ENCODE results near the gene MICAL3. TPM values are rescaled to one million over a fixed set of nuclear protein-coding genes. Genes with fewer than 3 reads are reported as not detected.

The MICAL3 gene
- total and polyA plus RNA-seq, 2 experiments from 2014 or later, result 27.3 to 76.9 TPM

DNA sequence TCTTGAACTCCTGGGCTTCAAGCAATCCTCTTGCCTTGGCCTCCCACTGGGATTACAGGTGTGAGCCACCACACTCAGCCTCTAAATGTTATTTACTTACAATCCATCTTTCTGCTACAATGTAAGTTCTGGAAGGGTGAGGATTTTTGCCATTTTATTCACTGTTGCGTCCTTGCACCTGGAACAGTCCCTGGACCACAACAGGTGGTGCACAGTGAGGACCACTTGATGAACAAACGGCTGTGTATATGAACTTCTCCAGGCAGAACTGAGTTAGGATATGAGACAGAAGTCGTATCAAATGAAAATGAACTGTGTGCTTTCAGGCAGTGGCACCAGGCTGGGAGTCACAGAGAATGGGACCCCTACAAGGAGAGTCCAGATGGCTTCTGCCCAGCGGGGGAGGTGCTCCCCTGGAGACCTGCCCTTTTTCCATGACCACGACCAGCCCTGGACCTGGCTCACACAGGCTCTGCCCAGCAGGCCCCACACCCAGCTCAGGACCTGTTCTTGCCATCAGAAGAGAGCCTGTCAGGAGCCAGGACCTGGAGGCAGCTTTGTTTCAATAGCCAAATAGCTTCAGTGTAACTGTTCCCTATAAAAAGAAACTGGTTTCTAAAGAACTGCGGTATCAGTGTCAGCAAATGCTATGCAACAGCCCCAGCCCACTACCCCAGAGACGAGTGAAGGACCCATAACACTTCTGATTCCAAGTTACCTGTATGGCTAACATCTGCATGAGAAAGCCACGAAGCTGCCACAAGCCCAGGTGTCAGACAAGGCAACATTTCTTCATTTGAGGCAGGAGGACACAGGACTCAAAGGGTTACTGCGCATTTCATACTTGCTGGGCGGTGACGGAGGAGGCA lies 104.9 kb downstream of the MICAL3 start:
- TF ChIP-seq, protein P1, sequence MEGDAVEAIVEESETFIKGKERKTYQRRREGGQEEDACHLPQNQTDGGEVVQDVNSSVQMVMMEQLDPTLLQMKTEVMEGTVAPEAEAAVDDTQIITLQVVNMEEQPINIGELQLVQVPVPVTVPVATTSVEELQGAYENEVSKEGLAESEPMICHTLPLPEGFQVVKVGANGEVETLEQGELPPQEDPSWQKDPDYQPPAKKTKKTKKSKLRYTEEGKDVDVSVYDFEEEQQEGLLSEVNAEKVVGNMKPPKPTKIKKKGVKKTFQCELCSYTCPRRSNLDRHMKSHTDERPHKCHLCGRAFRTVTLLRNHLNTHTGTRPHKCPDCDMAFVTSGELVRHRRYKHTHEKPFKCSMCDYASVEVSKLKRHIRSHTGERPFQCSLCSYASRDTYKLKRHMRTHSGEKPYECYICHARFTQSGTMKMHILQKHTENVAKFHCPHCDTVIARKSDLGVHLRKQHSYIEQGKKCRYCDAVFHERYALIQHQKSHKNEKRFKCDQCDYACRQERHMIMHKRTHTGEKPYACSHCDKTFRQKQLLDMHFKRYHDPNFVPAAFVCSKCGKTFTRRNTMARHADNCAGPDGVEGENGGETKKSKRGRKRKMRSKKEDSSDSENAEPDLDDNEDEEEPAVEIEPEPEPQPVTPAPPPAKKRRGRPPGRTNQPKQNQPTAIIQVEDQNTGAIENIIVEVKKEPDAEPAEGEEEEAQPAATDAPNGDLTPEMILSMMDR (IDR thresholded peaks at IDR 0.05; ENCODE audit: low read depth, low read length), result no peak
- DNase-seq (ENCODE audit: low read depth in 1 of 2, low spot score in 1 of 2), result peak in 1 of 2 donors; percentile 24
- peaks cover 80% of the 10 kb centered on the region for H3K4me1 ChIP-seq (ENCODE audit: low read depth)
- H3K27ac ChIP-seq, result peak overlapping the region; percentile 94
- no peak overlapping the region for H3K4me3 ChIP-seq
- H3K9me3 ChIP-seq (ENCODE audit: low read depth), result no peaks in the 10 kb centered on the region
- no peaks in the 10 kb centered on the region for H3K36me3 ChIP-seq
- H3K27me3 ChIP-seq, result no peaks in the 10 kb centered on the region

DNA sequence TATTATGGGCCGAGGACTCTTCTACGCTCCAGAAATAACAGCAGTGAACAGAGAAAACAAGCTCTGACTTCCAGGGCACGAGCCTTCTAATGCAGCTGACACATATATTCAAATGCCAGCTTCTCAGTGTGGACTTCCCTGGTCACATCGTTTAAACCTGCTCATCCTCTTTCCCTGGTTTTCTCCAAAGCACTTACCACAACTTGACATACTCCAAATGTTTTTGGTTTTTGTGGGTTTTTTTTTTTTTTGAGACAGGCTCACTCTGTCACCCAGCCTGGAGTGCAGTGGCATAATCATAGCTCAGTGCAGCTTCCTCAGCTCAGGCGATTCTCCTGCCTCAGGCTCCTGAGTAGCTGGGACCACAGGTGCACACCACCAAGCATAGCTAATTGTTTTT lies 105.5 kb downstream of the MICAL3 start:
- Histone ChIP-seq H3K4me3 (no peak overlapping the region), H3K36me3 (no peaks in the 10 kb centered on the region), H3K9me3 (ENCODE audit: low read depth) (no peaks in the 10 kb centered on the region), H3K27me3 (no peaks in the 10 kb centered on the region), H3K27ac (peak overlapping the region; percentile 94), H3K4me1 (ENCODE audit: low read depth) (peaks cover 87% of the 10 kb centered on the region)
- TF ChIP-seq, protein P1 (IDR thresholded peaks at IDR 0.05; ENCODE audit: low read depth, low read length), result no peak
- no peak for DNase-seq (ENCODE audit: low read depth in 1 of 2, low spot score in 1 of 2)

DNA sequence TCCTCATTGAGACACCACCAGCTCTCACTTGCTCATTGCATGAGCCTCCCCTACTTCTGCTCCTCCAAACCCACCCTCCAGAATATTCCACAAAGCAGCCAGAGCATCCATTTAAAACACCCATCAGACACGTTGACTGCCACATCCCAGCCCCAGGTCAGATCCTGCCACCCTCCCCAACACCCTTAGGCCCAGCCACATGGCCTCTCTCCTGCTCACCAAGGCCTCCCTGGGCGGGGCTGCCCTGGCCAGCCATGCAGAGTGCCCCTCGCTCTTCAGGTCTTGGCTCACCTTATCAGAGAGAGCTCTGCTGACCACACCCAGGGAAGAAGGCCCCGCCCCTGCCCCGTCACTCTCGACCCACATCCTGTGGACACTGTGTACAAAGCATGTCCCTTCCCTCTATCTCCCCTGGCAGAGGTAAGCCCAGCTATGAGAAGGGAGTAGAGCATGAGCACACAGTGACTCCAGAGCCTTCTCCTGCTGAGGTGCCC lies 106.8 kb downstream of the MICAL3 start:
- H3K36me3 ChIP-seq, result no peaks in the 10 kb centered on the region
- TF ChIP-seq, protein P1 (IDR thresholded peaks at IDR 0.05; ENCODE audit: low read depth, low read length), result no peak
- H3K9me3 ChIP-seq (ENCODE audit: low read depth), result no peaks in the 10 kb centered on the region
- DNase-seq (ENCODE audit: low read depth in 1 of 2, low spot score in 1 of 2), result no peak
- peak overlapping the region; percentile 94 for H3K27ac ChIP-seq
- H3K4me1 ChIP-seq (ENCODE audit: low read depth), result peaks cover 89% of the 10 kb centered on the region
- no peaks in the 10 kb centered on the region for H3K27me3 ChIP-seq
- no peak overlapping the region for H3K4me3 ChIP-seq

DNA sequence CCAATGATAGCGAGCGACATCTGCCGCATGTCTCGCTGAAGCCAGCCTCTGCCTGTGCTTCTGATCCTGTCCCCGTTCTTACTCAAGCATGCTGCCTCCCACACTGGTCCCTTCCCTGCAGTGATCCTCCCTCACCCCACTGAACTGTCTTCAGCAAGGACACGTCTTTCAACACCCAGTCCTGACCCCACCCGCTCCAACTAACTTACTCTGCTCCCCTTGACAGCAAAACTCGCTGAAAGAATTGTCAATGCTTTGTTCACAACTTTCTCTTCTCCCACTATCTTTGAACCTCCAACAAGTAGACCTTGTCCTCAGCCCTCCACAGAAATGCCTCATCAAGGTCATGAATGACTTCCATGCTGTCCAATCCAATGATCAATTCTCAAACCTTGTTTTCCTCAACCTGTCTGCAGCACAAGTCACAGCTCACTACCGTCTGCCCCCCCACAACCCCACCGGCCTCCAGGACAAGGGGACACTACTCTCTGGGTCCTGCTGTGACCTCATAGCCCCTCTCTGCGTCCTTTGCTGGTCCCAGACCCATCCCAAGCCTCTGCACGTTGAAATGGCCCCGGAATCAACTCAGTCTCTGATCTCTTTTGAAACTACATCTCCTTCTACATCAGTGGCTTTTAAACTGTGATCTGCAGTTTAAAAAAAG lies 108.0 kb downstream of the MICAL3 start:
- TF ChIP-seq, protein P1 (IDR thresholded peaks at IDR 0.05; ENCODE audit: low read depth, low read length), result no peak

DNA sequence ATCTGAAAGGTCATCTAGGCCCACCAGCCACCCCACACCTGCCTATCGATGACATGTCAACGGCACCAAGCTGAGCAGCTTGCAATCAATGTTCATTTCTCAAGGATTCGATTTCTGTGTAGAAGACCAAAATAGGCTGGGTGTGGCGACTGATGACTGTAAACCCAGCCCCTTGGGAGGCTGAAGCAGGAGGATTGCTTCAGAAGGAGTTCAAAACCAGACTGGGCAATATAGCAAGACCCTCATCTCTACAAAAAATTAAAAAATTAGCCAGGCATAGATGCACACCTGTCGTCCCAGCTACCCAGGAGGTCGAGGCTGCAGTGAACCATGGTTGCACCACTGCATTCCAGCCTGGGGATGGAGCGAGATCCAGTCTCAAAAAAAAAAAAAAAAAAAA lies 108.7 kb downstream of the MICAL3 start:
- TF ChIP-seq, protein P1 (IDR thresholded peaks at IDR 0.05; ENCODE audit: low read depth, low read length), result no peak
- H3K36me3 ChIP-seq, result no peaks in the 10 kb centered on the region
- peaks cover 90% of the 10 kb centered on the region for H3K4me1 ChIP-seq (ENCODE audit: low read depth)
- H3K4me3 ChIP-seq, result no peak overlapping the region
- H3K9me3 ChIP-seq (ENCODE audit: low read depth), result no peaks in the 10 kb centered on the region
- no peak for DNase-seq (ENCODE audit: low read depth in 1 of 2, low spot score in 1 of 2)
- H3K27me3 ChIP-seq, result no peaks in the 10 kb centered on the region
- peak overlapping the region; percentile 20 for H3K27ac ChIP-seq

More for the DNA sequence above, 108.0 kb downstream of the MICAL3 start:
- H3K36me3 ChIP-seq, result no peaks in the 10 kb centered on the region
- peak overlapping the region; percentile 11 for H3K27ac ChIP-seq
- peak in 1 of 2 donors; percentile 36 for DNase-seq (ENCODE audit: low read depth in 1 of 2, low spot score in 1 of 2)
- no peaks in the 10 kb centered on the region for H3K27me3 ChIP-seq
- no peak overlapping the region for H3K4me3 ChIP-seq
- H3K9me3 ChIP-seq (ENCODE audit: low read depth), result no peaks in the 10 kb centered on the region
- peaks cover 90% of the 10 kb centered on the region for H3K4me1 ChIP-seq (ENCODE audit: low read depth)
